Gastroesophageal sphincter (tissue), 3 donors: ENCODE results near the gene C13orf42.

Experiments
- CTCF ChIP-seq, 4 experiments: fragments of 200-600 bp in 2 of 4; fragments of 450-650 bp in 2 of 4; sonication (generic) in 1 of 4; IDR thresholded peaks; one replicate each; pipeline ENCODE4 v1.5.1; 2017 to 2019; ENCODE audit warnings: antibody characterized with exemption in 4 of 4, mild to moderate bottlenecking in 2 of 4, moderate library complexity in 2 of 4
- EP300 ChIP-seq: sonication (generic); formaldehyde crosslinking; IDR thresholded peaks from one replicate; pipeline ENCODE4 v1.6.1; 2017; ENCODE audit warnings: antibody characterized with exemption, mild to moderate bottlenecking
- POLR2A ChIP-seq, 2 donors: fragments of 450-650 bp; IDR thresholded peaks; one replicate each; pipeline ENCODE4 v1.6.1; 2017; ENCODE audit warnings: antibody characterized with exemption in 2 of 2, mild to moderate bottlenecking in 2 of 2, moderate library complexity in 1 of 2
- POLR2AphosphoS5 ChIP-seq: sonication (generic); formaldehyde crosslinking; IDR thresholded peaks from one replicate; pipeline ENCODE4 v1.6.1; 2017; ENCODE audit warnings: antibody characterized with exemption

GRCh38 chr13:51113186-51113881 lies 2.3 kb upstream of the C13orf42 start:
- TF ChIP-seq CTCF (IDR thresholded peaks at IDR 0.05) (no peak), EP300 (no peak), POLR2A (IDR thresholded peaks at IDR 0.05) (no peak), POLR2AphosphoS5 (no peak)
